Motor neuron (in vitro differentiated cells): ENCODE measurements around the gene RCN1. TPM values are rescaled to one million over a fixed set of nuclear protein-coding genes. Genes with fewer than 3 reads are reported as not detected.

Experiments
- ATAC-seq, 8 experiments: fragments of 200-7000 bp; cut with Tn5 transposase; replicated peaks in 6 of 8; 2 replicates each; pipeline ENCODE4 v1.8.0; 2021; ENCODE audit warnings: mild to moderate bottlenecking in 8 of 8, moderate library complexity in 8 of 8
- H3K27ac ChIP-seq, 2 donors: fragments of 250-450 bp; sonication (Bioruptor Pico); 2 replicates each; pipeline ENCODE4 v1.9.0; 2021; ENCODE audit warnings: antibody characterized with exemption in 2 of 2, mild to moderate bottlenecking in 2 of 2, moderate library complexity in 1 of 2
- H3K4me1 ChIP-seq, 2 donors: fragments of 250-450 bp; sonication (Bioruptor Pico); replicated peaks in 1 of 2; 2 replicates each; pipeline ENCODE4 v1.6.1; 2021; ENCODE audit warnings: antibody characterized with exemption in 2 of 2, mild to moderate bottlenecking in 2 of 2, moderate library complexity in 1 of 2
- H3K4me3 ChIP-seq, 5 donors: fragments of 250-450 bp; sonication (Bioruptor Pico); 2 replicates each; pipeline ENCODE4 v1.9.0; 2021; ENCODE audit warnings: antibody characterized with exemption in 5 of 5, mild to moderate bottlenecking in 5 of 5, moderate library complexity in 4 of 5
- WGBS, 10 experiments: fragments of 450-650 bp; shearing (Covaris generic); methylation state at CpG; one replicate each; pipeline ENCODE4 v1.0.0; 2022; 5-methylcytosine and 5-hydroxymethylcytosine counted together
- in situ Hi-C, 9 experiments: fragments of 400-800 bp; cut with MboI; loops; one replicate each; pipeline ENCODE4 v1.15.0; 2021; ENCODE audit warnings: low sequenced_read_pairs in 9 of 9, low pct_unique_long_range_greater_than_20kb in 2 of 9; ENCODE audit not compliant: unreplicated experiment in 9 of 9
- total RNA-seq, 8 experiments: library from RNA; unstranded; fragments of 300-600 nt; gene quantifications; 2 replicates each; pipeline versions ENCODE4 v1.2.3 to v1.2.4, GENCODE V29; 2022

The RCN1 gene
- total RNA-seq, 8 experiments from 2014 or later: 104 to 271 (median 150) TPM

DNA sequence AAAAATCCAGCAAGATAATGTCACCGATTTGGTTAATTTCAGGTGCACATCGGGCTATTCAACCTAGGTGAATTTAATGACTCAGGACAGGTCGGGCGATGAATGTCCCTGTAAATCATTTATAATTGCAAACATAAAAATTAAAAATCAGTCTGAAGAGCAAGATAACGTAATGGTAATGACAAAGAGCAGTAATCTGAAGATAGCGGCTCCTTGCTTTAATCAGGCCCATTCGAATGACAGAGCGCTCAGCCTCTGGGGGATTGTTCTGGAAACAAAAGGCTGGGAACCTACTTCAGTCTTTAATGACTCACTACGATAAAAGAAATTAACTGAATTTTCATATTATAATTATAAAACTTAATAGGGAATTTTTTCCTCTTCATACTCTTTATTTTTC, 61.3 kb downstream of the RCN1 start:
- no peak overlapping the region for H3K27ac ChIP-seq
- ATAC-seq: peak in 1 of 8 experiments; percentile 72
- 50 to 90% (median 81%) methylated on average over 2 to 9 of the region's 9 CpGs; no CpG with 5 or more reads in 1 of the 10 experiments for WGBS, 10 experiments
- no peak overlapping the region for H3K4me3 ChIP-seq
- in situ Hi-C loops: loop anchor here in 2 of 9 experiments (25.0 kb wide), 3 partner anchors 90 to 1040 kb away; no protein-coding TSS in a partner anchor
- H3K4me1 ChIP-seq: peaks cover 0 to 8% of the 10 kb centered on the region in 2 donors

DNA sequence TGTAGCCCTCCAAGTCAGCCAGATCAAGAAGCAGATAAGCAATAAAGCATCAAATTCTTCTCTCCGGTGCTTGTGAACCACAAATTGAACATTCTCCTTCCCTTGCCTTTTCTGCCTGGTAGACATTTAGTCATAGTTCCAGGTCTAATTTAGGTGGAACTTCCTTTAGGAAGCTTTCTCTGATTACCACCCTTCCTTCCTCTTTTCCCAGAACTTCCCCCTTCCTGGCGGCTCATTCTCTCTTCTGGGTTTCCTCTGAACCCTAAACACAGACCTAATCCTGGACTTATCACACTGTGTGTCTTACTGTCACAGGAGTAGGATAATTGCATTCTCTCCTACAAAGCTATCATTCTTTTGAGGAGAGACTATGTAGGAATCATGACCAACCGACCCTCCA, 61.9 kb downstream of the RCN1 start:
- in situ Hi-C loops: loop anchor here in 2 of 9 experiments (25.0 kb wide), 3 partner anchors 91 to 1041 kb away; no protein-coding TSS in a partner anchor
- WGBS, 10 experiments: 13 to 100% (median 91%) methylated on average over 1 to 3 of the region's 3 CpGs; no CpG with 5 or more reads in 1 of the 10 experiments

DNA sequence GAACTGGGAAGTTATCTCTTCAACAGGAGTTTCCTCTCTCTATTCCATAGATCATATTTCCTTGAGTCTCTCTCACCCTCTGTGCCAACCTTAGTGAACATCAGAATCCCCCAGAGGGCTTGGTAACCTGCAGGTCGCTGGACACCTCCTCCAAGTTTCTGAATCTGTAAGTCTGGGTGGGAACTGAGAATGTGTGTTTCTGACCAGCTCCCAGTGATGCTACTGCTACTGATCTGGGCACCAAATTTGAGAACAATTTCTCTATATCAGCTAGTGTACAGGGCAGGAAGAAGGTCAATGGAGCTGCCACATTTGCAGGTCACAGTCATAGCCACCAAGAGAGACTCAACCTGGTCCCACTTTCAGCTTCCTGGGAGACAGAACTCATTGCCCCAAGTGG, 62.9 kb downstream of the RCN1 start:
- in situ Hi-C loops: loop anchor here in 2 of 9 experiments (25.0 kb wide), 3 partner anchors 91 to 1041 kb away; no protein-coding TSS in a partner anchor
- WGBS, 10 experiments: 43 to 60% methylated on average over 1 of the region's 1 CpG; no CpG with 5 or more reads in 8 of the 10 experiments
- ATAC-seq: no peak
- Histone ChIP-seq H3K4me3 (no peak overlapping the region), H3K27ac (no peak overlapping the region), H3K4me1 (peaks cover 0 to 8% of the 10 kb centered on the region in 2 donors)

More for the DNA sequence above, 61.9 kb downstream of the RCN1 start:
- ATAC-seq: no peak
- peaks cover 0 to 8% of the 10 kb centered on the region in 2 donors for H3K4me1 ChIP-seq
- H3K27ac ChIP-seq: no peak overlapping the region
- H3K4me3 ChIP-seq: no peak overlapping the region

DNA sequence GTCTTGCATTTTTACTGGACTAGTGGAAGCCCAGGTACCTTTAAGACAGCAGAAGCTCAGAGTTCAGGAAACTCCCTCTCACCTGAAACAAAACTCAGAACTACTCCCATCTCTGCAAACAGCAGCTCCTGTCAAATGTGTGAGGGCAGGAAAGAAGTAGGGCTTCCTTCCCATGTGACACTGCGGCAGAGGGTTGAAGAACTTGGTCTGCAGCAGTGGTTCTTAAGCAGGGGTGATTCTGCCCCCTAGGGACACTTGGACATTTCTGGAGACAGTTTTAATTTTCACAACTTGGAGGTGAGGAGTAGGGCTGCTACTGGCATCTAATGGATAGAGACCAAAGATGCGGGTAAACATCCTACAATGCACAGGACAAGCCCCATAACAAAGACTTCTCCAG, 63.4 kb downstream of the RCN1 start:
- Histone ChIP-seq H3K27ac (no peak overlapping the region), H3K4me1 (peaks cover 0 to 8% of the 10 kb centered on the region in 2 donors), H3K4me3 (no peak overlapping the region)
- in situ Hi-C loops: loop anchor here in 2 of 9 experiments (25.0 kb wide), 3 partner anchors 92 to 1042 kb away; no protein-coding TSS in a partner anchor
- WGBS, 10 experiments: 83 to 100% (median 100%) methylated on average over 1 to 2 of the region's 2 CpGs; no CpG with 5 or more reads in 5 of the 10 experiments
- ATAC-seq: peak in 1 of 8 experiments; percentile 65
